H1 (cell line): ENCODE results near the gene PTPRE.

Source experiments
- CBX5 ChIP-seq: fragments of 300-800, 300-1000 bp; sonication (generic); IDR thresholded peaks from 2 replicates; pipeline ENCODE4 v1.7.1; 2016; ENCODE audit warnings: antibody characterized with exemption, low read length, low read depth
- GTF2F1 ChIP-seq: IDR thresholded peaks from 2 replicates; pipeline ENCODE4 v1.6.1; 2012; ENCODE audit warnings: low read depth, low read length, improper control_type of control experiment, borderline replicate concordance
- SP1 ChIP-seq: IDR thresholded peaks from 2 replicates; pipeline ENCODE4 v1.6.1; 2011; ENCODE audit warnings: low read depth, low read length
- SRF ChIP-seq: IDR thresholded peaks from 2 replicates; pipeline ENCODE4 v1.6.1; 2011; ENCODE audit warnings: mild to moderate bottlenecking, low read depth, low read length, moderate library complexity
- TF ChIP-seq, protein P1 (sequence below), 3 experiments: IDR thresholded peaks; 1 replicate in 2 of 3; 2 replicates in 1 of 3; pipeline versions ENCODE4 v1.5.1 to v1.6.1; 2011; ENCODE audit warnings: low read length in 3 of 3, mild to moderate bottlenecking in 3 of 3, inconsistent platforms in 2 of 3, low read depth in 1 of 3, moderate library complexity in 1 of 3; ENCODE audit not compliant: insufficient read depth in 1 of 3; ENCODE audit errors: control extremely low read depth in 1 of 3

- TF ChIP-seq CBX5, result no peak
- TF ChIP-seq, protein P1, sequence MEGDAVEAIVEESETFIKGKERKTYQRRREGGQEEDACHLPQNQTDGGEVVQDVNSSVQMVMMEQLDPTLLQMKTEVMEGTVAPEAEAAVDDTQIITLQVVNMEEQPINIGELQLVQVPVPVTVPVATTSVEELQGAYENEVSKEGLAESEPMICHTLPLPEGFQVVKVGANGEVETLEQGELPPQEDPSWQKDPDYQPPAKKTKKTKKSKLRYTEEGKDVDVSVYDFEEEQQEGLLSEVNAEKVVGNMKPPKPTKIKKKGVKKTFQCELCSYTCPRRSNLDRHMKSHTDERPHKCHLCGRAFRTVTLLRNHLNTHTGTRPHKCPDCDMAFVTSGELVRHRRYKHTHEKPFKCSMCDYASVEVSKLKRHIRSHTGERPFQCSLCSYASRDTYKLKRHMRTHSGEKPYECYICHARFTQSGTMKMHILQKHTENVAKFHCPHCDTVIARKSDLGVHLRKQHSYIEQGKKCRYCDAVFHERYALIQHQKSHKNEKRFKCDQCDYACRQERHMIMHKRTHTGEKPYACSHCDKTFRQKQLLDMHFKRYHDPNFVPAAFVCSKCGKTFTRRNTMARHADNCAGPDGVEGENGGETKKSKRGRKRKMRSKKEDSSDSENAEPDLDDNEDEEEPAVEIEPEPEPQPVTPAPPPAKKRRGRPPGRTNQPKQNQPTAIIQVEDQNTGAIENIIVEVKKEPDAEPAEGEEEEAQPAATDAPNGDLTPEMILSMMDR (IDR thresholded peaks at IDR 0.05; ENCODE audit: control extremely low read depth in 1 of 3, insufficient read depth in 1 of 3, low read depth in 1 of 3, low read length in 3 of 3), result no peak
- no peak for TF ChIP-seq SP1
- TF ChIP-seq GTF2F1, result no peak
- no peak for TF ChIP-seq SRF
Measured at GRCh38 chr10:128036011-128036615, 129.2 kb downstream of the PTPRE start.
